Panc1 (cell line): ENCODE data around the gene PALD1. TPM values are rescaled to one million over a fixed set of nuclear protein-coding genes. Genes with fewer than 3 reads are reported as not detected.

ENCODE experiments used
- ATAC-seq: fragments of 200-7000 bp; cut with Tn5 transposase; 2 replicates; pipeline ENCODE4 v1.9.1; 2020; ENCODE audit warnings: mild to moderate bottlenecking, moderate library complexity
- BruUV-seq: library from RNA; stranded (reverse); fragments of 400-500 nt; replicated peaks from 2 replicates; lab custom pipeline; 2021; lab: Mats Ljungman, UMichigan
- CTCF ChIA-PET: fragments of 300-600 bp; sonication (Branson Sonifier 250); formaldehyde crosslinking; loops from one replicate; lab custom pipeline; 2022; ENCODE audit warnings: antibody characterized with exemption; lab: Charles Lee
- POLR2A ChIA-PET: fragments of 300-600 bp; sonication (Branson Sonifier 250); formaldehyde crosslinking; loops from one replicate; lab custom pipeline; 2022; ENCODE audit warnings: antibody characterized with exemption; lab: Charles Lee
- DNase-seq: peaks from one replicate; pipeline ENCODE4 v3.0.0-alpha.2; 2010; ENCODE audit warnings: low read depth, low spot score
- H3K27ac ChIP-seq: 2 replicates; pipeline ENCODE4 v1.5.1; 2011; ENCODE audit warnings: mild to moderate bottlenecking, low read length, inconsistent platforms
- H3K27me3 ChIP-seq: fragments of 200-500 bp; sonication (Bioruptor generic); 2 replicates; pipeline ENCODE4 v1.6.0; 2014; ENCODE audit warnings: low read length, inconsistent platforms; ENCODE audit not compliant: control insufficient read depth, insufficient read depth
- H3K36me3 ChIP-seq: fragments of 200-500 bp; sonication (Bioruptor generic); 2 replicates; pipeline ENCODE4 v1.5.1; 2014; ENCODE audit warnings: inconsistent platforms, mild to moderate bottlenecking, low read length, moderate library complexity; ENCODE audit not compliant: control insufficient read depth, insufficient read depth
- H3K4me1 ChIP-seq: 2 replicates; pipeline ENCODE4 v1.5.1; 2011; ENCODE audit warnings: inconsistent platforms, mild to moderate bottlenecking, low read length, moderate library complexity; ENCODE audit not compliant: control insufficient read depth, insufficient read depth
- H3K4me3 ChIP-seq, 2 experiments: 2 replicates each; pipeline ENCODE4 v1.5.1; 2011 to 2012; ENCODE audit warnings: low read depth in 2 of 2, low read length in 2 of 2, mild to moderate bottlenecking in 2 of 2, inconsistent platforms in 1 of 2, moderate library complexity in 1 of 2
- H3K9me3 ChIP-seq: fragments of 200-500 bp; sonication (Bioruptor generic); 2 replicates; pipeline ENCODE4 v1.5.1; 2014; ENCODE audit warnings: low read depth, mild to moderate bottlenecking, inconsistent platforms, low read length, moderate library complexity; ENCODE audit not compliant: control insufficient read depth, insufficient read depth
- POLR2AphosphoS5 ChIP-seq: IDR thresholded peaks from 2 replicates; pipeline ENCODE4 v1.6.1; 2012; ENCODE audit warnings: mild to moderate bottlenecking, low read depth, low read length, moderate library complexity
- SIN3A ChIP-seq: IDR thresholded peaks from 2 replicates; pipeline ENCODE4 v1.6.1; 2012; ENCODE audit warnings: low read depth, mild to moderate bottlenecking, low read length, moderate library complexity, borderline replicate concordance; ENCODE audit not compliant: insufficient read depth
- TCF7L2 ChIP-seq: IDR thresholded peaks from 2 replicates; pipeline ENCODE4 v1.6.1; 2011; ENCODE audit warnings: mild to moderate bottlenecking, low read depth, low read length, inconsistent platforms
- in situ Hi-C: cut with HindIII; loops from 2 replicates; pipeline ENCODE4 v1.10.0; 2016; ENCODE audit warnings: low sequenced_read_pairs, low pct_unique_long_range_greater_than_20kb
- intact Hi-C: fragments of 100-400 bp; cut with micrococcal nuclease; formaldehyde crosslinking; loops from one replicate; pipeline ENCODE4 v1.10.0; 2022; ENCODE audit not compliant: unreplicated experiment
- total RNA-seq: library from RNA; stranded (reverse); gene quantifications from one replicate; pipeline ENCODE4 v1.2.1, GENCODE V29; 2021; ENCODE audit not compliant: unreplicated experiment
- TF ChIP-seq, protein P1 (sequence below), 2 experiments: IDR thresholded peaks; 2 replicates each; pipeline ENCODE4 v1.6.1; 2011 to 2012; ENCODE audit warnings: low read depth in 2 of 2, control low read depth in 1 of 2, low read length in 1 of 2, mild to moderate bottlenecking in 1 of 2, moderate library complexity in 1 of 2; ENCODE audit not compliant: insufficient read depth in 1 of 2
- TF ChIP-seq, protein P2 (sequence below): fragments of 450-650 bp; IDR thresholded peaks from 2 replicates; pipeline ENCODE4 v1.5.1; 2017; ENCODE audit warnings: mild to moderate bottlenecking

PALD1 gene
- total RNA-seq, 1 experiment from 2014 or later = 3.0 TPM

DNA sequence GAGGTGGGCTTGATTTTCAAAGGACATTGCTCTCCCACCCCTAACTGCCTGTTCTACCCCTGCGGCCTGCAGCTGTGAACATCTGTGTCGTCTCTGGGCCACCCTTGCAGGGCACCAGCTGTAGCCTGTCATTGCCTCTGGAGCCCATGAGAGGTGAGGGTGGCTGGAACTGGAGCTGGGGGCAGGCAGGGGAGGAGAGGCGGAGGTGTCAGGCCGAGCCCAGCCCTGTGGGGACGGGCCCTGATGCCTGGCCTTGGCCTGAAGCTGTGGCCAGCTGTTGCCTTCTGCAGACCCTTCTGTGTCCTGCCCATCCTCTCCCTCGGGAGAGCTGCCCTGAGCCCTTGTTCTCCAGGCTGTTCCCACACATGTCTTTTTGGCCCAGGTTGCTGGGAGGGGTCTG is 44.5 kb downstream of the PALD1 start:
- POLR2A ChIA-PET = no interaction called here

DNA sequence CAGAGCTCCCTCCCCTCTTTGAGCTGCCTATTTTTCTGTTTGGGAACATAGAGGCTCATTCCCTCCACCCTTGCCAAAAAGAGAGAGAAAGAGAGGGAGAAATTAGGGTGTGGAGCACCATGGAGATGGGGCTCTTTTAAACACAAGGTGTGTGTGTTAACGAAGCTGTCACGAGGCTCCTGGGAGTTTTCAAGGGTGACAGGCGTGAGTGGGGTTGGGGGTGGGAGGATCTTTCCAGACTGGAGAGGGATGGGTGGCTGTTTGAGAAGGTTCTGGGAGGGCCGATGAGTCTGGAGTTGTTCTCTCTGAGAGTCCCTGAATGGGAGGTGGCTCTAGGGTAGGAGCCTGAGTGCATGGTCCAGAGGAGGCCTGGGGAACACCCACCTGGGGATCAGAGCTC is 45.0 kb downstream of the PALD1 start:
- TF ChIP-seq, protein P1, sequence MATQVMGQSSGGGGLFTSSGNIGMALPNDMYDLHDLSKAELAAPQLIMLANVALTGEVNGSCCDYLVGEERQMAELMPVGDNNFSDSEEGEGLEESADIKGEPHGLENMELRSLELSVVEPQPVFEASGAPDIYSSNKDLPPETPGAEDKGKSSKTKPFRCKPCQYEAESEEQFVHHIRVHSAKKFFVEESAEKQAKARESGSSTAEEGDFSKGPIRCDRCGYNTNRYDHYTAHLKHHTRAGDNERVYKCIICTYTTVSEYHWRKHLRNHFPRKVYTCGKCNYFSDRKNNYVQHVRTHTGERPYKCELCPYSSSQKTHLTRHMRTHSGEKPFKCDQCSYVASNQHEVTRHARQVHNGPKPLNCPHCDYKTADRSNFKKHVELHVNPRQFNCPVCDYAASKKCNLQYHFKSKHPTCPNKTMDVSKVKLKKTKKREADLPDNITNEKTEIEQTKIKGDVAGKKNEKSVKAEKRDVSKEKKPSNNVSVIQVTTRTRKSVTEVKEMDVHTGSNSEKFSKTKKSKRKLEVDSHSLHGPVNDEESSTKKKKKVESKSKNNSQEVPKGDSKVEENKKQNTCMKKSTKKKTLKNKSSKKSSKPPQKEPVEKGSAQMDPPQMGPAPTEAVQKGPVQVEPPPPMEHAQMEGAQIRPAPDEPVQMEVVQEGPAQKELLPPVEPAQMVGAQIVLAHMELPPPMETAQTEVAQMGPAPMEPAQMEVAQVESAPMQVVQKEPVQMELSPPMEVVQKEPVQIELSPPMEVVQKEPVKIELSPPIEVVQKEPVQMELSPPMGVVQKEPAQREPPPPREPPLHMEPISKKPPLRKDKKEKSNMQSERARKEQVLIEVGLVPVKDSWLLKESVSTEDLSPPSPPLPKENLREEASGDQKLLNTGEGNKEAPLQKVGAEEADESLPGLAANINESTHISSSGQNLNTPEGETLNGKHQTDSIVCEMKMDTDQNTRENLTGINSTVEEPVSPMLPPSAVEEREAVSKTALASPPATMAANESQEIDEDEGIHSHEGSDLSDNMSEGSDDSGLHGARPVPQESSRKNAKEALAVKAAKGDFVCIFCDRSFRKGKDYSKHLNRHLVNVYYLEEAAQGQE (IDR thresholded peaks at IDR 0.05; ENCODE audit: insufficient read depth in 1 of 2, low read depth in 2 of 2, low read length in 1 of 2) = no peak
- TF ChIP-seq POLR2AphosphoS5 (no peak), TCF7L2 (no peak), SIN3A (no peak)
- TF ChIP-seq, protein P2, sequence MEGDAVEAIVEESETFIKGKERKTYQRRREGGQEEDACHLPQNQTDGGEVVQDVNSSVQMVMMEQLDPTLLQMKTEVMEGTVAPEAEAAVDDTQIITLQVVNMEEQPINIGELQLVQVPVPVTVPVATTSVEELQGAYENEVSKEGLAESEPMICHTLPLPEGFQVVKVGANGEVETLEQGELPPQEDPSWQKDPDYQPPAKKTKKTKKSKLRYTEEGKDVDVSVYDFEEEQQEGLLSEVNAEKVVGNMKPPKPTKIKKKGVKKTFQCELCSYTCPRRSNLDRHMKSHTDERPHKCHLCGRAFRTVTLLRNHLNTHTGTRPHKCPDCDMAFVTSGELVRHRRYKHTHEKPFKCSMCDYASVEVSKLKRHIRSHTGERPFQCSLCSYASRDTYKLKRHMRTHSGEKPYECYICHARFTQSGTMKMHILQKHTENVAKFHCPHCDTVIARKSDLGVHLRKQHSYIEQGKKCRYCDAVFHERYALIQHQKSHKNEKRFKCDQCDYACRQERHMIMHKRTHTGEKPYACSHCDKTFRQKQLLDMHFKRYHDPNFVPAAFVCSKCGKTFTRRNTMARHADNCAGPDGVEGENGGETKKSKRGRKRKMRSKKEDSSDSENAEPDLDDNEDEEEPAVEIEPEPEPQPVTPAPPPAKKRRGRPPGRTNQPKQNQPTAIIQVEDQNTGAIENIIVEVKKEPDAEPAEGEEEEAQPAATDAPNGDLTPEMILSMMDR = no peak
- no TSS peak for BruUV-seq
- no peaks in the 10 kb centered on the region for H3K27me3 ChIP-seq
- no peak overlapping the region for H3K4me3 ChIP-seq
- CTCF ChIA-PET = interaction anchor here (0.7 to 0.8 kb wide), 2 partner anchors 144 to 1388 kb away, joined by 3 read pairs; no protein-coding TSS in a partner anchor
- no peak for DNase-seq
- intact Hi-C loops = no loop called here
- H3K4me1 ChIP-seq = no peaks in the 10 kb centered on the region
- POLR2A ChIA-PET = no interaction called here
- H3K9me3 ChIP-seq = no peaks in the 10 kb centered on the region
- no peak for ATAC-seq
- no peaks in the 10 kb centered on the region for H3K36me3 ChIP-seq
- no peak overlapping the region for H3K27ac ChIP-seq
- in situ Hi-C loops = no loop called here

More for the DNA sequence above, 44.5 kb downstream of the PALD1 start:
- CTCF ChIA-PET = interaction anchor here (0.8 kb wide), 1 partner anchor 144 kb away, joined by 3 read pairs; no protein-coding TSS in a partner anchor
- H3K4me3 ChIP-seq = no peak overlapping the region
- DNase-seq = no peak
- intact Hi-C loops (no loop called here), in situ Hi-C loops (no loop called here)
- ATAC-seq = no peak
- no peaks in the 10 kb centered on the region for H3K36me3 ChIP-seq
- TF ChIP-seq, protein P1 (IDR thresholded peaks at IDR 0.05; ENCODE audit: insufficient read depth in 1 of 2, low read depth in 2 of 2, low read length in 1 of 2) = no peak
- TF ChIP-seq SIN3A = no peak
- TF ChIP-seq POLR2AphosphoS5 = no peak
- TF ChIP-seq TCF7L2 = no peak
- TF ChIP-seq, protein P2 = no peak
- no TSS peak for BruUV-seq
- no peaks in the 10 kb centered on the region for H3K9me3 ChIP-seq
- no peaks in the 10 kb centered on the region for H3K27me3 ChIP-seq
- H3K27ac ChIP-seq = no peak overlapping the region
- H3K4me1 ChIP-seq = no peaks in the 10 kb centered on the region
